Pulmonary artery endothelial cell (primary cell): ENCODE measurements around the gene TXNRD1. TPM values are rescaled to one million over a fixed set of nuclear protein-coding genes. Genes with fewer than 3 reads are reported as not detected.
"Not testable (repeated sequence)": the region's sequence is repeated elsewhere in the genome, so short reads cannot be mapped to it uniquely, and the experiment has no call there.

ENCODE experiments used
- DNase-seq: peaks from one replicate; pipeline ENCODE4 v3.0.0-alpha.2; 2011; ENCODE audit warnings: low read depth, low spot score
- total RNA-seq: library from RNA; depleted of rRNA; stranded (reverse); fragments of >200 nt; gene quantifications from 2 replicates; pipeline ENCODE4 v1.2.3, GENCODE V29; 2014

Gene TXNRD1
- total RNA-seq, 1 donor from 2014 or later, result 1,036 TPM

- no peak for DNase-seq
These were observed 105.0 kb downstream of the TXNRD1 start for GRCh38 chr12:104320627-104321024.

- DNase-seq, result no peak
These were observed 106.4 kb downstream of the TXNRD1 start for GRCh38 chr12:104321949-104322348.

DNA sequence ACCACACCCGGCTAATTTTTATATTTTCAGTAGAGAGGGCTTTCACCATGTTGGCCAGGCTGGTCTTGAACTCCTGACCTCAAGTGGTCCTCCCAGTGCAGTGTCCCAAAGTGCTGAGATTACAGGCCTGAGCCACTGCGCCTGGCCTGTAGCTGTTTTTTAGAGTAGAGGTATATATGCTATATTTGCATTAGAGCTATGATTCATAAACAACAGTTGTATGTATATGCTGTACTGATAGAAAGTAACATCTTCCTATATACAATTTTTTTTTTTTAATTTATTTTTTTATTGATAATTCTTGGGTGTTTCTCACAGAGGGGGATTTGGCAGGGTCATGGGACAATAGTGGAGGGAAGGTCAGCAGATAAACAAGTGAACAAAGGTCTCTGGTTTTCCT is 107.0 kb downstream of the TXNRD1 start:
- not testable (repeated sequence) for DNase-seq

- DNase-seq, result no peak
These were observed 108.3 kb downstream of the TXNRD1 start for GRCh38 chr12:104323899-104324298.

DNA sequence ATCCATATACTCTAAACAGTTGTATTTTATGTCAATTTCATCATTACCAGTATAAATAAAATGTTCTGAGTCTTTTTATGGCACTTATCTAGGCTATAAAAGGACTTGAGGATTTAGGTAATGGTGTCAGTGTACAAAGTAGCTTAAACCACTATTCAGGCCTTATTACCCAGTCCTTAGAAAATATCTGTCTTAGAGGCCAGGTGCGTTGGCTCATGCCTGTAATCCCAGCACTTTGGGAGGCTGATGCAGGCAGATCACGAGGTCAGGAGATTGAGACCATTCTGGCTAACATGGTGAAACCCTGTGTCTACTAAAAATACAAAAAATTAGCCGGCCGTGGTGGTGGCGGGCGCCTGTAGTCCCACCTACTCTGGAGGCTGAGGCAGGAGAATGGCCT is 112.7 kb downstream of the TXNRD1 start:
- DNase-seq, result not testable (repeated sequence)

- no peak for DNase-seq
These were observed 113.2 kb downstream of the TXNRD1 start for GRCh38 chr12:104328790-104329189.

- no peak for DNase-seq
These were observed 114.3 kb downstream of the TXNRD1 start for GRCh38 chr12:104329707-104330532.

DNA sequence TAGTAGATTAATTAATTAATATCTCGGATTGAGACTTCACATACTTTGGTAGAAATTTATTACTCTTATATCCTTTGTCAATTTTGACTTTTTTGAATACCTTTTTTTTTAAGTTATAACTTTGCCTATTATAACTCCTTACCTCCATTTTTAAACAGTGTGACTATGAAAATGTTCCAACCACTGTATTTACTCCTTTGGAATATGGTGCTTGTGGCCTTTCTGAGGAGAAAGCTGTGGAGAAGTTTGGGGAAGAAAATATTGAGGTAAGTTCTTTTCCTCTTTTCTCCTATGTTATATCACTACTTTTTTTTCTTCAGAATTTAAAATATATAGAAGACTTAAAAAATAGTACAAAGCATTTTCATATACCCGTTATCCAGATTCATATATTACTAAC is 115.8 kb downstream of the TXNRD1 start:
- no peak for DNase-seq

DNA sequence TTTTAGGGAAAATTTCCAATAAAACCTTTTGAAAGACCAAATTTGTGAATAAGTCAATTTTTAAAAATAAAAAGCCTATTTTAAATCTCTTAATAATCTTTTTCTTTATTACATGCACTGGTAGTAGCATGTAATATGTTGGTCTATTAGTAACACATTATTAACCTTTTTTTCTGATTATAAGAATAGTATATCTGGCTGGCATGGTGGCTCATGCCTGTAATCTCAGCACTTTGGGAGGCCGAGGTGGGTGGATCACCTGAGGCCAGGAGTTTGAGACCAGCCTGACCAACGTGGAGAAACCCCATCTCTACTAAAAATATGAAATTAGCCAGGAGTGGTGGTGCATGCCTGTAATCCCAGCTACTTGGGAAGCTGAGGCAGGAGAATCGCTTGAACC is 116.7 kb downstream of the TXNRD1 start:
- not testable (repeated sequence) for DNase-seq

GRCh38 chr12:104333692-104334255 is 118.2 kb downstream of the TXNRD1 start:
- no peak for DNase-seq

DNA sequence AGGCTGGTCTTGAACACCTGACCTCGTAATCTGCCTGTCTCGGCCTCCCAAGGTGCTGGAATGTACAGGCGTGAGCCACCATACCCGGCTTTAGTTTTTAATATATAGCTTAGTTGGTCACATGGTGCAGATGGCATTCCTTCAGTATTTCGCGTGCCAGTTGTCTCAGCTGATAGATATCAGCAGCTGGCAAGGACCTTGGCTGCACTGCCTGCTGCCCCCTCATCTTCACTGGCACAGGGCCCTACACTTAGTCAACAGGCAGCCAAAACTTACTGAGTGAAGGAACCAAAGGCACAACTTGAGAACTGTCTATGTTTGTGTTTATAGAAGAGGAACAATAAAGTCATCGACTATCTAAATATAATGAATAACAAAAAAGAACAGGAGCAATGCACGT is 119.0 kb downstream of the TXNRD1 start:
- DNase-seq, result no peak

DNA sequence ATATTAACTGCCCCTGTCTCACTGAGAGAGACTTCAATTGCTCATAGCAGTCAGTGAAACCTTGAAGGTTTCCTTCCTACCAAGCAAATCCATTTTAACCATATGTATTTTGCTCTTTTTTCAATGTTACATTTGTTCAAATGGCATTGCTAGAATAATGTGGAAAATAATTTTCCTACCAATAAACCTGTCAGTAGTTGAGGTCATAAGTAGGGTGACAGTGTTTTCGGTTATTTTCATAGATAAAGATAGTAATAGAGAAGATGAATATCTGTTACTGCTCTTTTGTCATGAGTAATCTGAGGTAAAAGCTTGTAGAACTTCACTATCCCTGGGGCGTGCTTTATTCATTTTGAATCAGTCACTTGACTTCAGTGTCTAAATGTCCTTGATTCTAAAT is 120.5 kb downstream of the TXNRD1 start:
- no peak for DNase-seq

DNA sequence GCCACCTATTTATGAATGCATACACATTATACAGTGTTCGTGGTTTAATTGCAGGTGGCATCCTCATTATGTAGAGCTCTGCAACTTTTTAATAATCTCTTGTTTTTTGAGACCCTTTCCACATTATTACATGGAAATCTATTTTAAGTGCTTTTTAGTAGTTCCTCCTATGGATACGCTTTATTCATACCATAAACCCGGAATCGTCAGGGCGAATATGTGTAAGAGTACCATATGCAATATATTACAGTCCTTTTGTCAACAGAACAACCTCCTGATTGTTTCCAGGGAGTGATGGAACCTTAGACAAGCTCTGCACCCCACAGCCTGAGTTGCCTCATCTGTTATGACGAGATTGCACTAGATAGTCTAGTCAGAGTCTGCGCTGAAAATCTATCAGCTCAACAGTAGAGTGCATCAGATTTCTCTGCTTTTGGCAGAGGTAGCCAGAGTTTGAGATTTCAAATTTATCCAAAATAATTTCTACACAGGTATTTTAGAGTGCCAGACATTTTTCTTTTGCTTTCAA is 121.5 kb downstream of the TXNRD1 start:
- no peak for DNase-seq

DNA sequence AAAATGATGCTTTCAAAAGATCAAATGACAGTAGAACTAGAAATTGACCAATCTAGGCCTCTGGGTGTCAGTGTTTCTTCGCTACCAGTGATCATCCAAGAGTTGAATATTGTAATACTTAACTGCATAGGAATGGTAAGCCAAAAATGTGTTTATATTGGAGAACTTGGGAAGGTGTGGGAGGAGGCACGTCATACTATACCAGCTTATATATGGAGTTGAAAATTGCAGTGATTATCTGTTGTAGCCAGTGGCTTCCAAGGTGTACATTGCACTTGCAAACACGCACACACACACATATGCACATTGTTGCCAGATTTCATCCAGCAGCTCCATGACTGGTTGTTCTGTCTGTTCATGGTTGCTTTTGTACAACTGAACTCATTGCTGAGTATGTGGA is 124.1 kb downstream of the TXNRD1 start:
- no peak for DNase-seq

DNA sequence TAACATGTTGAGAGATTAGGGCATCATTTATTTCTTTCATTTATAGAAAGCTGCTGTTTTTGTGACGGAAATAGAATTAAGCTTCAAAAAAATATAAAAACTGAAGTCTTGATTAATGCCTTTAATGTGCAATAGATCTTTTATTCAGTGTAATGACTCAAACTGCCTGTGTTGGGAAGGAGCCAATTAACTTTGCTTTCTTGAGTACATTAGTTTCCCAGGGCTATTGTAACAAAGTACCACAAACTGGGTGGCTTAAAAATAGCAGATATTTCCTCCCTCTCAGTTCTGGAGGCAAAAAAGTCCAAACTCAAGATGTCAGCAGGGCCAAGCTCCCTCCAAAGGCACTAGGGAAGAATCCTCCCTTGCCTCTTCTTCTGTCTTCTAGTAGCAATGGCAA is 124.6 kb downstream of the TXNRD1 start:
- DNase-seq, result no peak

- no peak for DNase-seq
These were observed 125.5 kb downstream of the TXNRD1 start for GRCh38 chr12:104340925-104341611.

DNA sequence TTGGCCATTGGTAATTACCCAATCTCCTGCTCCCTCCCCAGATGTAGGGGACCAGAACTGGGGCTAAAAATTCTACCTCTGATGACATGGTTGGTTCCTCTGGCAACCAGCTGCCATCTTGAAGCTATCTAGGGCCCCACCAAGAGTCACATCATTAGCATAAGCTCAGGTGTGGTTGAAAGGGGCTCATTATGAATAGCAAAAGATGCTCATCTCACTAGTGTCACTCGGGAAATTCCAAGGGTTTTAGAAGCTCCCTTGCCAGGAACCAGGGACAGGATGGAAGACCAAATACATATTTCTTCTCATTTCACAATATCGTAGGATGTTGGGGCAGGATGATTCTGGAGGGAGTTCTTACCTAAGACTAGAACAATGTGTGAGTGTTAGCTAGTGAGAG is 126.6 kb downstream of the TXNRD1 start:
- no peak for DNase-seq

- no peak for DNase-seq
These were observed 127.2 kb downstream of the TXNRD1 start for GRCh38 chr12:104342635-104343249.

DNA sequence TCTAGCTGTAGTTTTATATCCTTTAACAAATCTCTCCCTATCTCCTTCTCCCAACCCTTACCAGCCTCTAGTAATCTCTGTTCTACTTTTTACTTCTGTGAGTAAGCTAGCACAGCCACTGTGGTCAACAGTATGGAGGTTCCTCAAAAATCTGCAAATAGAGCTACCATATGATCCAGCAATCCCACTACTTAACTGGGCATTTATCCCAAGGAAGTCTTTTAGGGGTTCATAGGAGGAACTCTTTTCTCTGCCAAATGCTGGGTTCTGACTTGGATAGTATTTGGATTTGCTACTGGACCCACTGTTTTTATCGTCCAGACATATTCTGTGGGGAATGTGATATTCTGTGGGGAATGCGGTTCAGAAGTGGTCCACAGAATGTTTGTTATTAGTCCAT is 129.1 kb downstream of the TXNRD1 start:
- no peak for DNase-seq

- no peak for DNase-seq
These were observed 129.9 kb downstream of the TXNRD1 start for GRCh38 chr12:104345234-104346066.
